ENCODE measurements around the gene AMPD3.

GRCh38 chr11:10537600-10537999 lies 82.5 kb downstream of the AMPD3 start:
- TF ChIP-seq, protein P1, sequence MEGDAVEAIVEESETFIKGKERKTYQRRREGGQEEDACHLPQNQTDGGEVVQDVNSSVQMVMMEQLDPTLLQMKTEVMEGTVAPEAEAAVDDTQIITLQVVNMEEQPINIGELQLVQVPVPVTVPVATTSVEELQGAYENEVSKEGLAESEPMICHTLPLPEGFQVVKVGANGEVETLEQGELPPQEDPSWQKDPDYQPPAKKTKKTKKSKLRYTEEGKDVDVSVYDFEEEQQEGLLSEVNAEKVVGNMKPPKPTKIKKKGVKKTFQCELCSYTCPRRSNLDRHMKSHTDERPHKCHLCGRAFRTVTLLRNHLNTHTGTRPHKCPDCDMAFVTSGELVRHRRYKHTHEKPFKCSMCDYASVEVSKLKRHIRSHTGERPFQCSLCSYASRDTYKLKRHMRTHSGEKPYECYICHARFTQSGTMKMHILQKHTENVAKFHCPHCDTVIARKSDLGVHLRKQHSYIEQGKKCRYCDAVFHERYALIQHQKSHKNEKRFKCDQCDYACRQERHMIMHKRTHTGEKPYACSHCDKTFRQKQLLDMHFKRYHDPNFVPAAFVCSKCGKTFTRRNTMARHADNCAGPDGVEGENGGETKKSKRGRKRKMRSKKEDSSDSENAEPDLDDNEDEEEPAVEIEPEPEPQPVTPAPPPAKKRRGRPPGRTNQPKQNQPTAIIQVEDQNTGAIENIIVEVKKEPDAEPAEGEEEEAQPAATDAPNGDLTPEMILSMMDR (IDR thresholded peaks at IDR 0.05; ENCODE audit: low read depth, low read length): no peak
- no peak for TF ChIP-seq EZH2phosphoT487 (IDR thresholded peaks at IDR 0.05; ENCODE audit: low read depth)
